ENCODE data around the gene HCST.

GRCh38 chr19:35938282-35939224 lies 36.2 kb downstream of the HCST start:
- TF ChIP-seq POLR2A (IDR thresholded peaks at IDR 0.05) = no peak
- no peak for TF ChIP-seq CTCF (IDR thresholded peaks at IDR 0.05)
